Right ventricle myocardium superior (tissue), 1 donor: ENCODE data around the gene AKAP12. TPM values are rescaled to one million over a fixed set of nuclear protein-coding genes. Genes with fewer than 3 reads are reported as not detected.
A peak's percentile ranks its signal among the peaks of the same experiment; 100 is the strongest.

Experiments
- ATAC-seq: fragments of 200-7000 bp; cut with Tn5 transposase; one replicate; pipeline ENCODE4 v1.9.1; 2020; ENCODE audit warnings: mild to moderate bottlenecking; ENCODE audit not compliant: poor library complexity
- DNase-seq: peaks from one replicate; pipeline ENCODE4 v3.0.0-alpha.2; 2020
- intact Hi-C: fragments of 100-400 bp; cut with DNase I; formaldehyde crosslinking; loops from one replicate; pipeline ENCODE4 v1.11.2; 2022
- total RNA-seq: library from RNA; stranded (reverse); fragmentation: NEBNext Ultra II Directional; extraction: Animal tissue kit (Norgen Biotek cat#: 25700); gene quantifications from one replicate; pipeline ENCODE4 v1.2.1, GENCODE V29; 2021
- donor health status: DM: no; HTN: yes; CAD: no; lungs with severe emphysema.

The AKAP12 gene
- total RNA-seq, 1 donor from 2014 or later = 13.9 TPM

DNA sequence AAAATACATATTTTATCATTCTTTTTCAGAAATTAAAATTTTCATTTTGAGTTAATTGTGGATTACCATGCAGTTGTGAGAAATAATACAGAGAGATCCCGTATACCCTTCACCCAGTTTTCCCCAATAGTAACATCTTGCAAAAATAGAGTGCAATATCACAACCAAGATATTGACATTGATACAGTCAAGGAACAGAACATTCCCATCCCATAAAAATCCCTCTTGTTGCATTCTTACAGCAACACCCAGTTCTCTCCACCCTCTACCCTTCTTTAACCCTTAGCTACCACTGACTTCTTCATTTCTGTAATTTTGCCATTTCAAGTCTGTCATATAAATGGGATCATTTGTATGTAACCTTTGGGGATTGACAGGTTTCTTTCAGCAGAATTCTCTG lies 6.9 kb upstream of the AKAP12 start:
- DNase-seq (no peak), ATAC-seq (no peak)
- intact Hi-C loops = no loop called here

DNA sequence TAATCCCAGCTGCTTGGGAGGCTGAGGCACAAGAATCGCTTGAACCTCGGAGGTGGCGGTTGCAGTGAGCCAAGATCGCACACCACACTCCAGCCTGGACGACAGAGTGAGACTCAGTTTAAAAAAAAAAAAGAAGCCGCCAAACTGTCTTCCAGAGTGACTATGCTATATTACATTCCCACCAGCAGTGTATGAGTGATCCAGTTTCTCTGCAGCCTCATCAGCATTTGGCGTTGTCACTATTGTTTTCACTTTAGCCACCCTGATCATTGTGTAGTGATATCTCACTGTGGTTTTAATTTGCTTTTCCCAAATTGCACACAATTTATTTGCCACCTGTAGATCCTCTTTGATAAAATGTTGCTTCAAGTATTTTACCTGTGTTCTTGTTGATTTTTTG lies 6.0 kb upstream of the AKAP12 start:
- intact Hi-C loops = no loop called here
- no peak for ATAC-seq
- DNase-seq = no peak

DNA sequence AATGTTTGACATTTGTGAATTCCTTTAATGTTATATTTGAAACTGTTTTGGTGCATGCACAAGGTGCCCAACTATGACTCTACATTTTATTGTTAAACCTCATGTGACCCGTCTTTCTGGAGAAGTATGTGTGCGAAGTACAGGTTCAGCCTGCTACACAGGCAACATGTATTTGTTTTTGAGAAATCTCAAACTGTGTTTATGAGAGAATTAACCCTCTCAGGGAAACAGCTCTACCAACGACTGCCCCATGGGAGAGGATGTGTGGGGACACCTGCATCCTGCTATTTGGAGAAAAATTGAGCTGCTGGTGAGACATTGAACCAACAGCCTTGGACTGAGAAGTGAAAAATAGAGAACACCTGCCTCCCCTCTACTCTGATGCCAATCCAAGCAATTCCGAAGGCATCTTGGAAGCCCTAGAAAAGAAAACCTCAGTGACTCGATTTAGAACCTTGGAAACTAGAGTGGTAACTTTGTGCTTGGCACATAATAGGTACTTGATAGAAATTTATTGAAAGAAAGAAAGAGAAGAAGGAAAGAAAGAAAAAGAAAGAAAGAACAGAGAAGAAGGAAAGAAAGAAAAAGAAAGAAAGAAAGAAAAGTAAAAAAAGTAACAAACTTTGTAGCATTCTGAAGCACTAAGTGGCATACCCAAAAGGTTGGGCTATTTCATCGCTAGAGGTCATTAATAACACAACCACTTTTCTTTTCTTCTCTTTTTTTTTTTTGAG lies 2.9 kb upstream of the AKAP12 start:
- DNase-seq (no peak), ATAC-seq (no peak)
- intact Hi-C loops = no loop called here

DNA sequence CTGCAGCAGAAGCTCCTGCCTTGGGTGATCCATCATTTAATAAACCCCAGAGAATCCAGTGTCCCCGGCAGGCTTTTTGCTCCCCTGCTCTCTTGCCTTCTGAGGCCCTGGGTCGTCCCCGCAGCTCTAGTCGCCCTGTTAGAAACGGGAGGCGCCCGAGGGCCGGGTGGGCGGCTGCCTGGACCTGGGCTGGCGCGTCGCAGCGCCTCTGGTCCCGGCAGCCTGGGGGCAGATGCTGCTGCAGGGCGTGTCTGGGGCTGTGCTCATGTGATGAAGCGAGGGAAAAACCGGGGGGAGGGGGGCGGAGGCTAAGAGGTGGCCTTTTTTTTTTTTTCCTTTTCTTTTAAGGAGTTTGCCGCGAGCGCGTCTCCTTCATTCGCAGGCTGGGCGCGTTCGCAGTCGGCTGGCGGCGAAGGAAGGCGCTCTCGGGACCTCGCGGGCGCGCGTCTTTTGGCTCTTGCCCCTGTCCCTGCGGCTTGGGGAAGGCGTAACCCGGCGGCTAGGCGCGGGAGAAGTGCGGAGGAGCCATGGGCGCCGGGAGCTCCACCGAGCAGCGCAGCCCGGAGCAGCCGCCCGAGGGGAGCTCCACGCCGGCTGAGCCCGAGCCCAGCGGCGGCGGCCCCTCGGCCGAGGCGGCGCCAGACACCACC lies 394 bp downstream of the AKAP12 start:
- ATAC-seq = peak; percentile 90
- intact Hi-C loops = loop anchor here (5.0 kb wide), 1 partner anchor 82 kb away; no protein-coding TSS in a partner anchor
- DNase-seq = peak; percentile 88

DNA sequence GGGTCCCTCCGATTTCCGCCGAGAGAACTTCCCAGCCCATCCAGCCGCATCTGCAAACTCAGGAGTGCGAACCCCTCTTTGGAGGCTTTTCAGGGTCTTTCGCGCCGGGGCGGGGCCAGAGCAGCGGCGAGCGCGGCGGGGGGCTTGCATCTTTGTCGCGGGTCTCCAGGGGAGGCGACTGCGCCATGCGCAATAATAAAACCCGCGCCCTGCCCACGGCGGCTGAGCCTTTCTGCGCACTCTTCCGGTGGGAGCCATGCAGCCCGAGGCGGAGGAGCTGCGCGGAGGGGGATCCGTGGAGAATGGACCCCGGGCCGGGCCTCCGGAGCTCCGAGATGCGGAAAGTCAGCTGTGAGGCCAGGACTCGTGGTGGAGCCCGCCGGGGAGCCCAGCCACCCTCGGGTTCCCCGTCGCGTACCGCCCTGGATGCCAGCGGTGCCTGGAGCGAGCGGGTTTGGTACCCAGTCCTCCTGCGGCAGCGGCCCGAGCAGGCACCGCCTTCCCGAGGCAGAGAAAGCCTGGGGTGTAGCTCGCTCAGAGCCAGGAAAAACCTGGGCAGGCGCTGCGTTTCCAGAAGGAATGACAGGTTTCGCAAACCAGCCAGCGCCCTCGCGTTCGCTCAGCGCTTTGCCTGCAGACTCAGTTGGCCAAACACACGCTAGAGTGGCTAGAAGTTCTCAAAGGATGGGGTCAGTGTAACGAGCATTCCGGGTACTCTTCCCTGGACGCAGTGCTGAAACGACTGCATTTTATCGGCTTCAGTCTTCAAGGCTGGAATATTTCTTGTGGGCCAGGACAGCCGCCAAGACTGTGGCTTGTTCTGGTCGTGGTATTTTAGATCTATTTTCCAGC lies 1.2 kb downstream of the AKAP12 start:
- ATAC-seq = peak; percentile 57
- intact Hi-C loops = loop anchor here (5.0 kb wide), 1 partner anchor 81 kb away; no protein-coding TSS in a partner anchor
- DNase-seq = peak; percentile 61

DNA sequence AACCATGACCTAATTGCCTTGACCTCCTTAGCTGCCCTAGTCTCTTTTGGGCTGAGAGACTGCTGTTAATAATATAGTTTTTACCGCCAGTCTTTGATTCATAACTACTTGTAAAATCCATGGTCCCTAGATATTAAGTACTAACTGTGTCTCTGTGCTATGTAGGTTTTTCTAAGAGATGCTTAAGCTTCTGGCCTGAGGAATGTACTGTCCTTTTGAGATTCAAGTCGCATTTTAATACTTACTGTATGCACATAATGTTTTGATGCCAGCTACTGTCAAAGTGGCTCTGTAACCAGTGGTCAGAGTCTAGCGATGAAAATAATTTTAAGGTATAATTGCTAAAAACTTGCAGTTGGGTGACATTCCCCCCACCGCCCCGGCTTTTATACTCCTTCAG lies 2.1 kb downstream of the AKAP12 start:
- DNase-seq (no peak), ATAC-seq (no peak)
- intact Hi-C loops = loop anchor here (5.0 kb wide), 1 partner anchor 80 kb away; no protein-coding TSS in a partner anchor

DNA sequence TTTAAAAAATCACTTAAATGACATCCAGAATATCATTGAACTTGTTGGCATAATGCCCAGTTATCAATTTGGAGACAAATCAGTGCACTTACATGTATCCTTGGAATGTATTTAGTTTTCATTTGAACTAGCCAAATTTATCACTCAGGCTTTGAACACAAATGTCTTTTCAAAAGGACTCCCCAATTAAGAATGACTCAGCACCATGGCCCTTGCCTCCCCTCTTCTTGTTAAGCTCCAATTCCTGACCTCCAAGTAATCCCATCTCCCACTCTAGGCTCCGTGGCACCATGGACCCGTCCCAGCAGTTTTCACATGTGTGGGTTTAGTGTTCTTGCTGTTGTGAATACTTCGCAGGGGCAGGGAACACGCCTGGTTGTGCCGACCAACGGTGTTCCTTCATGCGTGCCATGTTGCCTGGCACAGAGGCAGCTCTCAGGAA lies 2.7 kb downstream of the AKAP12 start:
- DNase-seq = no peak
- intact Hi-C loops = loop anchor here (5.0 kb wide), 1 partner anchor 80 kb away; no protein-coding TSS in a partner anchor
- ATAC-seq = no peak

DNA sequence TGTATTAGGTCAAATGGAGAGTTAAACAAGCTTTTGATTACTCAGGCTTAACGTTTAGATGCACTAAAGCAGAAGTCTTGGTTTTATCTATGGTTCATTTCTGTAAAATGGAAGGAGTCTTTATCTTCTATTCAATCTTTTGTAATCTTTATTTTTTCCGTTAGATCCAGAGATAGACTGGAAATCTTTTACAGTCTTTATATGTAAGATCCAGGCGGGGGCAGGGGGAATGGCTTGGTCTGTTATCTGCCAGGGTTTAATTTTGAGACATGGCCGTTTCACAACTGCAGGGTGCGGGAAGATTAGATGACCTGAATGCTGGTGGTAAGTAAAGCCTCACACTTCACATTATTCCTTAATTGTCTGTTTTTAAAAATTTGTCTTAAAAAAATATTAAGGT lies 3.7 kb downstream of the AKAP12 start:
- DNase-seq (no peak), ATAC-seq (no peak)
- intact Hi-C loops = loop anchor here (5.0 kb wide), 1 partner anchor 79 kb away; no protein-coding TSS in a partner anchor

DNA sequence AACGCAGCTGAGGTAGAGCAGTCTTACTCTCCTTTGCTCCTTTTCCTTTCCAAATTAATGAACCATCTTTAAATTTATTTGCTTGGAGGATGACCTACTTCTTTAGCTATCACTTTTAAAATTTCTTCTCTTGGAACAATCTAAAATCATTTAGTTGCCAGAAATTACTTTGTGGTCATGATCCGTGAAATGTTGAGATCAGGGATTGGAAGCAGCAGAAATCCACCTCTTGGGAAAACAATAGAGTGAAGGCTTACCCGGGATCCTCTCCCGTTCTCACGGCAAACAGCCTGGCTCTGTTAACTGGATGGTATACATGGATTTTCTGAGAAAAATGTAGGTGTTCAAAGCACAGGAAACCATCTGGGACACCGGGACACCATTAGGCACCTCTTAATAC lies 7.7 kb downstream of the AKAP12 start:
- no peak for DNase-seq
- no peak for ATAC-seq
- intact Hi-C loops = no loop called here

DNA sequence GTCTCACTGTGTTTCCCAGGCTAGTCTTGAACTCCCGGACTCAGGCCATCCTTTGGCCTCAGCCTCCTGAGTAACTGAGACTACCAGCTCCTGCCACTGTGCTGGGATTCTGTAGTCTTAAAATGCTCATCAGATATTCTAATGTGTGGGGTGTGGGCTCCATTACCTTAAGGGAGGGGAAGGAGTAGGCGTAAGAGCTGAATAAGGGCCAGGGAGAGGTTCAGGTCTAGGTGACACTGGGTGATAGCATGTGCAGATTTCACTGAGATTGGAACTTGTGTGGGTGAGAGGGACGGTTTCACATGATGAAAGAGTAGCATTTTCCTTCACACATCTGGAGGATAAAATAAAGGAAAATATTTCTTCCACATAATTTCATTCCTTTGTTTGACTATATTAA lies 8.5 kb downstream of the AKAP12 start:
- intact Hi-C loops = no loop called here
- DNase-seq (no peak), ATAC-seq (no peak)

DNA sequence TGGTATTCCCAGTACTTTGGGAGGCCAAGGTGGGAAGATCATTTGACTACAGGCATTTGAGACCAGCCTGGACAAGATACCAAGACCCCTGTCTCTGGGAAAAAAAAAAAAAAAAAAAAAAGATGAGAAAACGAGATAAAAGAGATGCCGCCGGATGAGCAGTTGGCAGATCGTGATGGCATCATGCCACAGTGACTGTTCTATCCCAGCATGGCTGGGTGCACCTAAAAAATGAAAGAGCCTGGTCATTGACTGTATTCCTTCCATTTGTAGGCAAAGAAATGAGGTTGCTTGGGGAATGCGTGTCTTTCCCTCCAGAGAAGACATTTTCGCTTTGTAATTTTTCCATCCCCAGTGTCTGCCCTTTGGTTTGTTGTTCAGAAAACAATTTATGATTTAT lies 12.9 kb downstream of the AKAP12 start:
- DNase-seq = no peak

DNA sequence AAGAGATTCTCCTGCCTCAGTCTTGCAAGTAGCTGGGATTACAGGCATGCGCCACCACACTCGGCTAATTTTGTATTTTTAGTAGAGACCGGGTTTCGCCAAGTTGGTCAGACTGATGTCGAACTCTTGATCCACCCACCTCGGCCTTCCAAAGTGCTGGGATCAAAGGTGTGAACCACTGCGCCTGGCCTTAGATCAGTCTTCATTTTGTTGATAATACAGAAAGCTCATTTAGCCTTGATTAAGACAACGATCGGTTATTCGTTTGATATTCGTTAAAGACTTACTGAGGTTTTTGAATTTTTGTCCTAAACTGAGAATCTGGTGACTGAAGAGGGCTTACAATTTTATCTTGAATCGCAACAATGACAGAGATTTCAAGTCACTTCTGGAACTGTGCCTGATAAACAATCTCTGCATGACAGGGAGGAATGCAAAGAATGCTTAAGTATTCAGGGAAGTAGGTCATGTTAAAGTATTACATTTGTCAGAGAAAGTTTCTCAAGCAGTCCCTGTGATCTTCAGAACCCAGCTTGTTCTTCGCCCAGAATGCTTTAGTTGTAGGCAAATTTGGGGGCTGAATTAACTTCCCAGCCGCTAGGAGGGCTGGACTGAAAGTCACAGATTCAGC lies 14.8 kb downstream of the AKAP12 start:
- intact Hi-C loops = no loop called here
- DNase-seq = no peak
- no peak for ATAC-seq

More for the DNA sequence above, 12.9 kb downstream of the AKAP12 start:
- ATAC-seq = no peak
- intact Hi-C loops = no loop called here

DNA sequence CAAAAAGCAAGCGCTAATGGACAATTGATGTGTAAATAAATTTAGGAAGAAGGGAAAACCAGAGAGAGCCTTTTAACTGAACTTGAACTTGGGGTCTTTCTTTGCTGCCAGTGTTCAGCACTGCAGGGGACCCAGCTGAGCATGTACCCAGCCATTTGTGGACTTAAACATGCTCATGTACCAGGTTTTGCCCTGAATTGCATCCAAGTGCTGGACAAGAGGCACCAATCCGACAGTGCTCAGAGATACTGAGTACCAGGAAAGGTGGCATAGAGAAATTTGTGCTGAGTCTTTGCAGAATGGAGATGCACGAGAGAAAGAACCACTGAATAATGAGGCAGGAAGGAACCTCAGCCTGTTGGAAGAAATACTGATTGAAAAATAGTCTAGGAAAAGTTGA lies 16.0 kb downstream of the AKAP12 start:
- DNase-seq = no peak
- intact Hi-C loops = no loop called here
- no peak for ATAC-seq

DNA sequence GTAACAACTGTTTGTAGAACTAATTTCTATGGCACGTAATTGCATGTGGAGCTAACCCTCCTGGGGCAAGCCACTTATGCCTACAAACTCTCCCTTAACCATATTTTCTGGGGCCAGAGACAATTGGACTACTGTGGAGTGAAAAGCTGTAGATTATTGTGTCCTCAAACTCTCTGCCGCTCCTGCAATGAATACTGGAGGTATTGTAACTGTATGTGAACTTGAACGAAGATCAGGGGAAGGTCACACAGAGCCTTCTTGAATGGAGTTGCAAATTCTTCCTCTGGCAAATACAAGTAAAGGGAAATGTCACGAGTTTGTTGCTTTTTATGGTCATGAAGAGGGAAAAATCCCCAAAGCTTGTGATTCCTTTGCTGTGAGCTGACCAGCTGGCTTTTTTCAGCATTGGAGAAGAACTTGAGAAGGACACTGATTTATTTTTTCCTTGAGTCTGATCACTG lies 18.2 kb downstream of the AKAP12 start:
- ATAC-seq (peak; percentile 24), DNase-seq (no peak)
- intact Hi-C loops = no loop called here

DNA sequence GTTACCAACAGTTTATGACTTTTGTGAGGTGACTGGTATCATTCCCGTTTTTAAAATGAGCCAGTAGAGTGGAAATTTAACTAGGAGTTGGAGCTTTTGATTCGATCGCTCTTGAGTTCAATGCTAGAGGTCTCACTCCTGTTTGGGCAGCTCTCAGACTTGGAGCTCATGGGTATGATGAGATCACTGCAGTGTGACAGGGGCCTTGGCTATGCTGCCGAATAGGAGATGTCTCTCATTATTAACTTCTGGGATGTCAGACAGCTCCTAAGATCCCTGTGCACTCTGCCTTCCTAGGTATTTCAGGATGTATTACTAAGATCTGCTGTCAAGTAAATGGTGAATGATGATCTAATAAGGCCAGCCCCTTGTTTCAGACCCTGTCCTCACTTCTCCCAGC lies 20.4 kb downstream of the AKAP12 start:
- intact Hi-C loops = no loop called here
- DNase-seq (no peak), ATAC-seq (peak; percentile 46)

DNA sequence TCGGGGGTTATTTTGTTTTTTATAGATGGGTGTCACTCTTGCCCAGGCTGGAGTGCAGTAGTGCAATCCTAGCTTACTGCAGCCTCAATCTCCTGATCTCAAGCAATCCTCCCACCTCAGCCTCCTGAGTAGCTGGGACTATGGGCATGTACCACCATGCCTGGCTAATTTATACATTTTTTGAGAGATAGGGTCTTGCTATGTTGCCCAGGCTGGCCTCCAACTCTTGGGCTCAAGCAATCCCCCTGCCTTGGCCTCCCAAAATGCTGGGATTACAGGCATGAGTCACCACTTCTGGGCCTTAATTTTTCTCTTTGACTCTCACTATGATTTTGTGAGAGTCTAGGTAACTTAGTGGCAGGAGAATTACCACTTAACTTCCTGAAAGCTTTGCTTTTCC lies 23.3 kb downstream of the AKAP12 start:
- ATAC-seq (no peak), DNase-seq (no peak)
- intact Hi-C loops = no loop called here

DNA sequence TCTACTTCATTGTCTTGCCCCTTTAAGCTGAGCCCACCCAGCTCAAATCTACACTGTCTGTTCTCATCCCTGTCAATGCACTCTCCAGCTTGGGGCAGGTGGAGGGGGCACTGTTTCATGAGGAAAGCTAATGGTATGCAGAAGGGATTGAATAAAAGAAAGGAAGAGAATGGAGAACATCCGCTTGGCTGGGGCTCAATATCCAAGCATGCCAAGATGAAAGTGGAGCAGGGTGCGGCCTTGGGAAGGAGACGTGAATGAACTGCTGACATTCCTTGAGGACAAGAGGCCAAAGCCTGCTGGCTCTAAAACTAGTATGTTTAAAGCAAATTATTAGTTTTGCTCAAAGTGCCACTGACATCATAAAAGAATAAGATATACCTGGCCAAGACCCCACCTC lies 24.2 kb downstream of the AKAP12 start:
- intact Hi-C loops = no loop called here
- ATAC-seq = peak; percentile 72
- DNase-seq = peak; percentile 55

DNA sequence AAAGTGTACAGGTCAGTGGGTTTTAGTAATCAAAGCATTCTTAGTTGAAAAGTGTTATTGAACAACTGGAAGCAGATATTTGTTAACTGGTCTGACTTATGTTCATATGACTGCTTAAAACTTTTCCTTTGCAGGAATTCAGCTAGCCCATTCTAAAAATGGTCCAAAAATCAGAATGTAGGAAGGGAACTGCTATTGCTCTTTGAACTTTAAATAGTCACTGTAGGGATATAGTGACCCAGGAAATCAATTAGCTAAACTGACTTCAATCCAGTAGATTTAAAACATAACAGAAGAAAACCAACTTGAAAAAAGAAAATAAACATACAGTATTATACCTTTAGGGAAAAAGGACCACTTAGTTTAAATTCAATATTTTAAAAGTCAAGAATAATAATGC lies 25.5 kb downstream of the AKAP12 start:
- ATAC-seq = no peak
- intact Hi-C loops = no loop called here
- no peak for DNase-seq
